GM23338 (cell line): ENCODE results near the gene BAD. TPM values are rescaled to one million over a fixed set of nuclear protein-coding genes. Genes with fewer than 3 reads are reported as not detected.

Experiments used
- ATAC-seq: fragments of 200-7000 bp; cut with Tn5 transposase; 3 replicates; pipeline ENCODE4 v1.9.1; 2020
- DNase-seq: peaks from one replicate; pipeline ENCODE4 v3.0.0-alpha.2; 2015; ENCODE audit warnings: low spot score
- H2AFZ ChIP-seq: fragments of 200-600 bp; sonication (generic); 2 replicates; pipeline ENCODE4 v1.8.0; 2016; ENCODE audit warnings: antibody characterized with exemption, mild to moderate bottlenecking, moderate library complexity
- H3F3A ChIP-seq: fragments of 200-600 bp; sonication (generic); replicated peaks from 2 replicates; pipeline ENCODE4 v1.8.0; 2017; ENCODE audit warnings: antibody characterized with exemption, mixed run types, low read depth
- H3K27ac ChIP-seq: fragments of 200-600 bp; sonication (generic); 2 replicates; pipeline ENCODE4 v1.6.1; 2016; ENCODE audit warnings: low read depth
- H3K27me3 ChIP-seq: fragments of 200-600 bp; sonication (generic); 2 replicates; pipeline ENCODE4 v1.8.0; 2016; ENCODE audit warnings: mild to moderate bottlenecking, mixed run types, moderate library complexity; ENCODE audit not compliant: insufficient read depth
- H3K36me3 ChIP-seq: fragments of 200-600 bp; sonication (generic); 2 replicates; pipeline ENCODE4 v1.8.0; 2016; ENCODE audit warnings: mild to moderate bottlenecking; ENCODE audit not compliant: insufficient read depth
- H3K4me1 ChIP-seq: fragments of 200-600 bp; sonication (generic); 2 replicates; pipeline ENCODE4 v1.8.0; 2016; ENCODE audit warnings: mild to moderate bottlenecking, moderate library complexity; ENCODE audit not compliant: insufficient read depth
- H3K4me2 ChIP-seq: fragments of 200-600 bp; sonication (generic); 2 replicates; pipeline ENCODE4 v1.7.1; 2017; ENCODE audit warnings: mixed run types
- H3K4me3 ChIP-seq: fragments of 200-600 bp; sonication (generic); 2 replicates; pipeline ENCODE4 v1.6.1; 2016; ENCODE audit warnings: mixed run types
- H3K79me2 ChIP-seq: fragments of 200-600 bp; sonication (generic); replicated peaks from 2 replicates; pipeline ENCODE4 v1.8.0; 2017; ENCODE audit warnings: mild to moderate bottlenecking; ENCODE audit not compliant: insufficient read depth
- H3K9me2 ChIP-seq: fragments of 200-600 bp; sonication (generic); 2 replicates; pipeline ENCODE4 v1.8.0; 2017; ENCODE audit not compliant: insufficient read depth
- H4K20me1 ChIP-seq: fragments of 200-600 bp; sonication (generic); replicated peaks from 2 replicates; pipeline ENCODE4 v1.8.0; 2017; ENCODE audit warnings: mild to moderate bottlenecking; ENCODE audit not compliant: insufficient read depth
- H3K27ac Mint-ChIP-seq: 2 replicates; pipeline ENCODE4 v1.8.0; 2020; ENCODE audit warnings: inconsistent platforms, mild to moderate bottlenecking, moderate library complexity, mixed read lengths
- H3K27me3 Mint-ChIP-seq: 3 replicates; pipeline ENCODE4 v1.8.0; 2022; ENCODE audit warnings: low read depth, mild to moderate bottlenecking, moderate library complexity, mixed read lengths, inconsistent platforms; ENCODE audit not compliant: insufficient read depth, poor library complexity
- H3K36me3 Mint-ChIP-seq: 3 replicates; pipeline ENCODE4 v1.8.0; 2021; ENCODE audit warnings: low read depth, mild to moderate bottlenecking, inconsistent platforms, moderate library complexity, mixed read lengths
- H3K4me1 Mint-ChIP-seq: 3 replicates; pipeline ENCODE4 v1.8.0; 2020; ENCODE audit warnings: mild to moderate bottlenecking, inconsistent platforms, mixed read lengths
- H3K4me3 Mint-ChIP-seq: 3 replicates; pipeline ENCODE4 v1.8.0; 2021; ENCODE audit warnings: moderate library complexity, mild to moderate bottlenecking, inconsistent platforms, mixed read lengths
- H3K9me3 Mint-ChIP-seq: 3 replicates; pipeline ENCODE4 v1.8.0; 2020; ENCODE audit warnings: moderate library complexity, mild to moderate bottlenecking, inconsistent platforms, mixed read lengths
- CREB1 ChIP-seq: fragments of 250-450 bp; sonication (Bioruptor Pico); IDR thresholded peaks from 2 replicates; pipeline ENCODE4 v1.5.0; 2020; ENCODE audit warnings: low read depth, mild to moderate bottlenecking, moderate library complexity
- EZH2 ChIP-seq: fragments of 200-600 bp; sonication (generic); IDR thresholded peaks from one replicate; pipeline ENCODE4 v1.8.0; 2017; ENCODE audit warnings: antibody characterized with exemption, mild to moderate bottlenecking, low read depth; ENCODE audit not compliant: unreplicated experiment
- EZH2phosphoT487 ChIP-seq: fragments of 200-600 bp; sonication (generic); IDR thresholded peaks from one replicate; pipeline ENCODE4 v1.8.1; 2018; ENCODE audit warnings: antibody characterized with exemption; ENCODE audit not compliant: unreplicated experiment
- JUNB ChIP-seq: IDR thresholded peaks from one replicate; pipeline ENCODE4 v1.6.1; 2016; ENCODE audit warnings: antibody characterized with exemption; ENCODE audit not compliant: unreplicated experiment
- NANOG ChIP-seq: IDR thresholded peaks from 2 replicates; pipeline ENCODE4 v1.6.1; 2016; ENCODE audit warnings: antibody characterized with exemption, borderline replicate concordance
- POLR2AphosphoS5 ChIP-seq: IDR thresholded peaks from 2 replicates; pipeline ENCODE4 v1.6.1; 2016; ENCODE audit warnings: antibody characterized with exemption, low read depth
- STAT1 ChIP-seq: IDR thresholded peaks from one replicate; pipeline ENCODE4 v1.6.1; 2016; ENCODE audit warnings: antibody characterized with exemption; ENCODE audit not compliant: unreplicated experiment
- ZNF114 ChIP-seq: fragments of 250-450 bp; sonication (Bioruptor Pico); IDR thresholded peaks from 2 replicates; pipeline ENCODE4 v1.5.0; 2020; ENCODE audit warnings: mild to moderate bottlenecking, moderate library complexity
- polyA plus RNA-seq: library from polyadenylated mRNA; unstranded; fragments of >200 nt; fragmentation: Nextera tagmentation; extraction: Ambion mirVana; gene quantifications from 2 replicates; pipeline ENCODE4 v1.2.1, GENCODE V29; 2016
- total RNA-seq: library from RNA; depleted of rRNA; stranded (reverse); fragments of >200 nt; shearing (Covaris generic); gene quantifications from 2 replicates; pipeline ENCODE4 v1.2.3, GENCODE V29; 2014
- TF ChIP-seq, protein P1 (sequence below): IDR thresholded peaks from one replicate; pipeline ENCODE4 v1.6.1; 2018; ENCODE audit warnings: antibody characterized with exemption; ENCODE audit not compliant: unreplicated experiment
- TF ChIP-seq, protein P2 (sequence below): fragments of 250-450 bp; sonication (Bioruptor Pico); IDR thresholded peaks from 2 replicates; pipeline ENCODE4 v1.5.0; 2020; ENCODE audit warnings: mild to moderate bottlenecking, moderate library complexity
- TF ChIP-seq, protein P3 (sequence below): IDR thresholded peaks from 2 replicates; pipeline ENCODE4 v1.6.1; 2016; ENCODE audit warnings: antibody characterized with exemption

The BAD gene
- total and polyA plus RNA-seq, 2 experiments from 2014 or later = 46.3 to 46.4 TPM

DNA sequence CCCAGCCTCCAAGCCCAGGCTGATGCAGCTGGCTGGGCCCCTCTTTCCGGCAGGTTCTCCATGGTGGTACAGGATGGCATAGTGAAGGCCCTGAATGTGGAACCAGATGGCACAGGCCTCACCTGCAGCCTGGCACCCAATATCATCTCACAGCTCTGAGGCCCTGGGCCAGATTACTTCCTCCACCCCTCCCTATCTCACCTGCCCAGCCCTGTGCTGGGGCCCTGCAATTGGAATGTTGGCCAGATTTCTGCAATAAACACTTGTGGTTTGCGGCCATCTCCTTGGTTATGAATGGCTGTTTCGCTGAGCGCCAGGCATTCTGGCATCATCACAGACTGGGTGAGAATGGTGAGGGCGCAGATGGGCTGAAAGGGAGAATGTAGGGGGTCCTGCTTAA is 37.1 kb upstream of the BAD start:
- no peak overlapping the region for H3K27ac Mint-ChIP-seq
- Histone ChIP-seq H3F3A (0 out of 2 replicates have a peak, but pooled peaks cover 6% of the 10 kb centered on the region), H3K79me2 (peaks cover 11% of the 10 kb centered on the region), H3K9me2 (no peaks in the 10 kb centered on the region), H3K36me3 (peaks cover 3% of the 10 kb centered on the region; the same call in 1 of the 2 replicates), H2AFZ (no peak overlapping the region), H3K27me3 (no peaks in the 10 kb centered on the region), H4K20me1 (no peaks in the 10 kb centered on the region; the same call in 1 of the 2 replicates), H3K4me2 (no peak overlapping the region), H3K4me3 (no peak overlapping the region), H3K27ac (no peak overlapping the region), H3K4me1 (peaks cover 14% of the 10 kb centered on the region)
- H3K36me3 Mint-ChIP-seq = peaks cover 34% of the 10 kb centered on the region
- H3K27me3 Mint-ChIP-seq = peaks cover 21% of the 10 kb centered on the region
- H3K9me3 Mint-ChIP-seq = no peaks in the 10 kb centered on the region; the same call in 2 of the 3 replicates
- ATAC-seq (no peak), DNase-seq (no peak)
- H3K4me1 Mint-ChIP-seq = peaks cover 22% of the 10 kb centered on the region
- H3K4me3 Mint-ChIP-seq = no peak overlapping the region; the same call in 2 of the 3 replicates
- TF ChIP-seq, protein P1, sequence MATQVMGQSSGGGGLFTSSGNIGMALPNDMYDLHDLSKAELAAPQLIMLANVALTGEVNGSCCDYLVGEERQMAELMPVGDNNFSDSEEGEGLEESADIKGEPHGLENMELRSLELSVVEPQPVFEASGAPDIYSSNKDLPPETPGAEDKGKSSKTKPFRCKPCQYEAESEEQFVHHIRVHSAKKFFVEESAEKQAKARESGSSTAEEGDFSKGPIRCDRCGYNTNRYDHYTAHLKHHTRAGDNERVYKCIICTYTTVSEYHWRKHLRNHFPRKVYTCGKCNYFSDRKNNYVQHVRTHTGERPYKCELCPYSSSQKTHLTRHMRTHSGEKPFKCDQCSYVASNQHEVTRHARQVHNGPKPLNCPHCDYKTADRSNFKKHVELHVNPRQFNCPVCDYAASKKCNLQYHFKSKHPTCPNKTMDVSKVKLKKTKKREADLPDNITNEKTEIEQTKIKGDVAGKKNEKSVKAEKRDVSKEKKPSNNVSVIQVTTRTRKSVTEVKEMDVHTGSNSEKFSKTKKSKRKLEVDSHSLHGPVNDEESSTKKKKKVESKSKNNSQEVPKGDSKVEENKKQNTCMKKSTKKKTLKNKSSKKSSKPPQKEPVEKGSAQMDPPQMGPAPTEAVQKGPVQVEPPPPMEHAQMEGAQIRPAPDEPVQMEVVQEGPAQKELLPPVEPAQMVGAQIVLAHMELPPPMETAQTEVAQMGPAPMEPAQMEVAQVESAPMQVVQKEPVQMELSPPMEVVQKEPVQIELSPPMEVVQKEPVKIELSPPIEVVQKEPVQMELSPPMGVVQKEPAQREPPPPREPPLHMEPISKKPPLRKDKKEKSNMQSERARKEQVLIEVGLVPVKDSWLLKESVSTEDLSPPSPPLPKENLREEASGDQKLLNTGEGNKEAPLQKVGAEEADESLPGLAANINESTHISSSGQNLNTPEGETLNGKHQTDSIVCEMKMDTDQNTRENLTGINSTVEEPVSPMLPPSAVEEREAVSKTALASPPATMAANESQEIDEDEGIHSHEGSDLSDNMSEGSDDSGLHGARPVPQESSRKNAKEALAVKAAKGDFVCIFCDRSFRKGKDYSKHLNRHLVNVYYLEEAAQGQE = no peak
- no peak for TF ChIP-seq EZH2
- TF ChIP-seq CREB1 (CRISPR knock-in tag) = no peak
- no peak for TF ChIP-seq NANOG
- TF ChIP-seq ZNF114 = no peak
- no peak for TF ChIP-seq STAT1
- TF ChIP-seq POLR2AphosphoS5 = no peak
- TF ChIP-seq, protein P2, sequence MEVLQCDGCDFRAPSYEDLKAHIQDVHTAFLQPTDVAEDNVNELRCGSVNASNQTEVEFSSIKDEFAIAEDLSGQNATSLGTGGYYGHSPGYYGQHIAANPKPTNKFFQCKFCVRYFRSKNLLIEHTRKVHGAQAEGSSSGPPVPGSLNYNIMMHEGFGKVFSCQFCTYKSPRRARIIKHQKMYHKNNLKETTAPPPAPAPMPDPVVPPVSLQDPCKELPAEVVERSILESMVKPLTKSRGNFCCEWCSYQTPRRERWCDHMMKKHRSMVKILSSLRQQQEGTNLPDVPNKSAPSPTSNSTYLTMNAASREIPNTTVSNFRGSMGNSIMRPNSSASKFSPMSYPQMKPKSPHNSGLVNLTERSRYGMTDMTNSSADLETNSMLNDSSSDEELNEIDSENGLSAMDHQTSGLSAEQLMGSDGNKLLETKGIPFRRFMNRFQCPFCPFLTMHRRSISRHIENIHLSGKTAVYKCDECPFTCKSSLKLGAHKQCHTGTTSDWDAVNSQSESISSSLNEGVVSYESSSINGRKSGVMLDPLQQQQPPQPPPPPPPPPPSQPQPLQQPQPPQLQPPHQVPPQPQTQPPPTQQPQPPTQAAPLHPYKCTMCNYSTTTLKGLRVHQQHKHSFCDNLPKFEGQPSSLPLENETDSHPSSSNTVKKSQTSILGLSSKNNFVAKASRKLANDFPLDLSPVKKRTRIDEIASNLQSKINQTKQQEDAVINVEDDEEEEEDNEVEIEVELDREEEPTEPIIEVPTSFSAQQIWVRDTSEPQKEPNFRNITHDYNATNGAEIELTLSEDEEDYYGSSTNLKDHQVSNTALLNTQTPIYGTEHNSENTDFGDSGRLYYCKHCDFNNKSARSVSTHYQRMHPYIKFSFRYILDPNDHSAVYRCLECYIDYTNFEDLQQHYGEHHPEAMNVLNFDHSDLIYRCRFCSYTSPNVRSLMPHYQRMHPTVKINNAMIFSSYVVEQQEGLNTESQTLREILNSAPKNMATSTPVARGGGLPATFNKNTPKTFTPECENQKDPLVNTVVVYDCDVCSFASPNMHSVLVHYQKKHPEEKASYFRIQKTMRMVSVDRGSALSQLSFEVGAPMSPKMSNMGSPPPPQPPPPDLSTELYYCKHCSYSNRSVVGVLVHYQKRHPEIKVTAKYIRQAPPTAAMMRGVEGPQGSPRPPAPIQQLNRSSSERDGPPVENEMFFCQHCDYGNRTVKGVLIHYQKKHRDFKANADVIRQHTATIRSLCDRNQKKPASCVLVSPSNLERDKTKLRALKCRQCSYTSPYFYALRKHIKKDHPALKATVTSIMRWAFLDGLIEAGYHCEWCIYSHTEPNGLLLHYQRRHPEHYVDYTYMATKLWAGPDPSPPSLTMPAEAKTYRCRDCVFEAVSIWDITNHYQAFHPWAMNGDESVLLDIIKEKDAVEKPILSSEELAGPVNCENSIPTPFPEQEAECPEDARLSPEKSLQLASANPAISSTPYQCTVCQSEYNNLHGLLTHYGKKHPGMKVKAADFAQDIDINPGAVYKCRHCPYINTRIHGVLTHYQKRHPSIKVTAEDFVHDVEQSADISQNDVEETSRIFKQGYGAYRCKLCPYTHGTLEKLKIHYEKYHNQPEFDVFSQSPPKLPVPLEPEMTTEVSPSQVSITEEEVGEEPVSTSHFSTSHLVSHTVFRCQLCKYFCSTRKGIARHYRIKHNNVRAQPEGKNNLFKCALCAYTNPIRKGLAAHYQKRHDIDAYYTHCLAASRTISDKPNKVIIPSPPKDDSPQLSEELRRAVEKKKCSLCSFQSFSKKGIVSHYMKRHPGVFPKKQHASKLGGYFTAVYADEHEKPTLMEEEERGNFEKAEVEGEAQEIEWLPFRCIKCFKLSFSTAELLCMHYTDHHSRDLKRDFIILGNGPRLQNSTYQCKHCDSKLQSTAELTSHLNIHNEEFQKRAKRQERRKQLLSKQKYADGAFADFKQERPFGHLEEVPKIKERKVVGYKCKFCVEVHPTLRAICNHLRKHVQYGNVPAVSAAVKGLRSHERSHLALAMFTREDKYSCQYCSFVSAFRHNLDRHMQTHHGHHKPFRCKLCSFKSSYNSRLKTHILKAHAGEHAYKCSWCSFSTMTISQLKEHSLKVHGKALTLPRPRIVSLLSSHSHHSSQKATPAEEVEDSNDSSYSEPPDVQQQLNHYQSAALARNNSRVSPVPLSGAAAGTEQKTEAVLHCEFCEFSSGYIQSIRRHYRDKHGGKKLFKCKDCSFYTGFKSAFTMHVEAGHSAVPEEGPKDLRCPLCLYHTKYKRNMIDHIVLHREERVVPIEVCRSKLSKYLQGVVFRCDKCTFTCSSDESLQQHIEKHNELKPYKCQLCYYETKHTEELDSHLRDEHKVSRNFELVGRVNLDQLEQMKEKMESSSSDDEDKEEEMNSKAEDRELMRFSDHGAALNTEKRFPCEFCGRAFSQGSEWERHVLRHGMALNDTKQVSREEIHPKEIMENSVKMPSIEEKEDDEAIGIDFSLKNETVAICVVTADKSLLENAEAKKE = no peak
- no peak for TF ChIP-seq EZH2phosphoT487
- TF ChIP-seq JUNB = no peak
- TF ChIP-seq, protein P3, sequence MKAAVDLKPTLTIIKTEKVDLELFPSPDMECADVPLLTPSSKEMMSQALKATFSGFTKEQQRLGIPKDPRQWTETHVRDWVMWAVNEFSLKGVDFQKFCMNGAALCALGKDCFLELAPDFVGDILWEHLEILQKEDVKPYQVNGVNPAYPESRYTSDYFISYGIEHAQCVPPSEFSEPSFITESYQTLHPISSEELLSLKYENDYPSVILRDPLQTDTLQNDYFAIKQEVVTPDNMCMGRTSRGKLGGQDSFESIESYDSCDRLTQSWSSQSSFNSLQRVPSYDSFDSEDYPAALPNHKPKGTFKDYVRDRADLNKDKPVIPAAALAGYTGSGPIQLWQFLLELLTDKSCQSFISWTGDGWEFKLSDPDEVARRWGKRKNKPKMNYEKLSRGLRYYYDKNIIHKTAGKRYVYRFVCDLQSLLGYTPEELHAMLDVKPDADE = no peak
